Fibroblast of lung (primary cell): ENCODE results near the gene SDK1.

ENCODE experiments used
- EZH2 ChIP-seq: IDR thresholded peaks from 2 replicates; pipeline ENCODE4 v1.5.1; 2012; ENCODE audit warnings: low read length, control low read depth, mild to moderate bottlenecking; ENCODE audit errors: missing control alignments
- TF ChIP-seq, protein P1 (sequence below), 2 donors: IDR thresholded peaks in 1 of 2; conservative IDR thresholded peaks in 1 of 2; 1 replicate in 1 of 2; 2 replicates in 1 of 2; pipeline ENCODE4 v1.5.1; 2011 to 2012; ENCODE audit warnings: low read length in 2 of 2, control low read depth in 1 of 2, inconsistent platforms in 1 of 2, low read depth in 1 of 2, mild to moderate bottlenecking in 1 of 2

DNA sequence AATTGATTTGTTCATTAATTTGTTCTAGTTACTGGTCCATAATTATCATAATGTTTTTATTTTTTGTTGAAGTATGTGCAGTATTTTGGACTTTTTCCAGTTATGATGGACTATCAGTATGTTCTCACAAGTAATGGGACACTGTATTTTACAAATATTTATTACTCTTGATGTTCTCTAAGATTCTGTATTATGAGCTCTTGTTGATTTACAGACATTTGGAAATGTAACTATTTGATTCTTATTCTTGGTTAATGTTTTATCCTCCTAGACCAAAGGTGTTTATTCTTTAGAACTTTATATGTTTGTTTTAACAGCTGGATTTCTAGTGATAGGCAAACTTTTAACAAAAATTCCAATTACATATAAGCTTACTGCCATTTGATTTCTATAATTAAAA is 200.6 kb downstream of the SDK1 start:
- TF ChIP-seq, protein P1, sequence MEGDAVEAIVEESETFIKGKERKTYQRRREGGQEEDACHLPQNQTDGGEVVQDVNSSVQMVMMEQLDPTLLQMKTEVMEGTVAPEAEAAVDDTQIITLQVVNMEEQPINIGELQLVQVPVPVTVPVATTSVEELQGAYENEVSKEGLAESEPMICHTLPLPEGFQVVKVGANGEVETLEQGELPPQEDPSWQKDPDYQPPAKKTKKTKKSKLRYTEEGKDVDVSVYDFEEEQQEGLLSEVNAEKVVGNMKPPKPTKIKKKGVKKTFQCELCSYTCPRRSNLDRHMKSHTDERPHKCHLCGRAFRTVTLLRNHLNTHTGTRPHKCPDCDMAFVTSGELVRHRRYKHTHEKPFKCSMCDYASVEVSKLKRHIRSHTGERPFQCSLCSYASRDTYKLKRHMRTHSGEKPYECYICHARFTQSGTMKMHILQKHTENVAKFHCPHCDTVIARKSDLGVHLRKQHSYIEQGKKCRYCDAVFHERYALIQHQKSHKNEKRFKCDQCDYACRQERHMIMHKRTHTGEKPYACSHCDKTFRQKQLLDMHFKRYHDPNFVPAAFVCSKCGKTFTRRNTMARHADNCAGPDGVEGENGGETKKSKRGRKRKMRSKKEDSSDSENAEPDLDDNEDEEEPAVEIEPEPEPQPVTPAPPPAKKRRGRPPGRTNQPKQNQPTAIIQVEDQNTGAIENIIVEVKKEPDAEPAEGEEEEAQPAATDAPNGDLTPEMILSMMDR (conservative IDR thresholded peaks at IDR 0.05 in 1 of 2, IDR thresholded peaks at IDR 0.05 in 1 of 2; ENCODE audit: low read depth in 1 of 2, low read length in 2 of 2), result no peak
- TF ChIP-seq EZH2, result no peak
